ENCODE data around the gene CD34.
"Not testable (repeated sequence)": the region's sequence is repeated elsewhere in the genome, so short reads cannot be mapped to it uniquely, and the experiment has no call there.

Gene CD34

GRCh38 chr1:207937204-207937603 lies 26.3 kb upstream of the CD34 start:
- no peak overlapping the region for H3K27ac ChIP-seq (ENCODE audit: low read length)
- no peak overlapping the region for H3K4me2 ChIP-seq (ENCODE audit: low read length)
- TF ChIP-seq EZH2phosphoT487 (IDR thresholded peaks at IDR 0.05; ENCODE audit: low read depth), result no peak
- TF ChIP-seq CTCF (IDR thresholded peaks at IDR 0.05; ENCODE audit: low read depth, low read length), result no peak
- no peaks in the 10 kb centered on the region for H3K79me2 ChIP-seq (ENCODE audit: low read length)
- H3K4me1 ChIP-seq (ENCODE audit: low read length), result peaks cover 36% of the 10 kb centered on the region
- no peaks in the 10 kb centered on the region for H3K36me3 ChIP-seq (replicated peaks; ENCODE audit: low read depth, low read length)
- H3K9me3 ChIP-seq (ENCODE audit: insufficient read depth, low read length), result no peaks in the 10 kb centered on the region; the same call in 1 of the 2 replicates
- no peaks in the 10 kb centered on the region for H4K20me1 ChIP-seq (ENCODE audit: insufficient read depth, low read length)
- no peak overlapping the region for H3K4me3 ChIP-seq (ENCODE audit: low read length)
- no peak overlapping the region for H2AFZ ChIP-seq (ENCODE audit: low read depth, low read length)
- no peak overlapping the region for H3K9ac ChIP-seq (ENCODE audit: low read length)
- H3K27me3 ChIP-seq (ENCODE audit: low read depth, low read length), result no peaks in the 10 kb centered on the region

GRCh38 chr1:207935166-207935583 lies 24.2 kb upstream of the CD34 start:
- Histone ChIP-seq H3K4me1 (ENCODE audit: low read length) (peaks cover 29% of the 10 kb centered on the region), H4K20me1 (ENCODE audit: insufficient read depth, low read length) (no peaks in the 10 kb centered on the region), H3K27ac (ENCODE audit: low read length) (peak overlapping the region; percentile 28; the same call in 1 of the 2 replicates), H3K9ac (ENCODE audit: low read length) (no peak overlapping the region), H3K4me3 (ENCODE audit: low read length) (0 out of 2 replicates have a peak overlapping the region, but pooled peaks have one; percentile 5), H2AFZ (ENCODE audit: low read depth, low read length) (no peak overlapping the region), H3K9me3 (ENCODE audit: insufficient read depth, low read length) (no peaks in the 10 kb centered on the region; the same call in 1 of the 2 replicates), H3K79me2 (ENCODE audit: low read length) (no peaks in the 10 kb centered on the region), H3K27me3 (ENCODE audit: low read depth, low read length) (no peaks in the 10 kb centered on the region), H3K36me3 (replicated peaks; ENCODE audit: low read depth, low read length) (no peaks in the 10 kb centered on the region), H3K4me2 (ENCODE audit: low read length) (peak overlapping the region; percentile 34)
- TF ChIP-seq EZH2phosphoT487 (IDR thresholded peaks at IDR 0.05; ENCODE audit: low read depth) (no peak), CTCF (IDR thresholded peaks at IDR 0.05; ENCODE audit: low read depth, low read length) (no peak)

- H3K4me3 ChIP-seq (ENCODE audit: low read length), result no peak overlapping the region
- H4K20me1 ChIP-seq (ENCODE audit: insufficient read depth, low read length), result no peaks in the 10 kb centered on the region
- no peak overlapping the region for H2AFZ ChIP-seq (ENCODE audit: low read depth, low read length)
- no peaks in the 10 kb centered on the region for H3K36me3 ChIP-seq (replicated peaks; ENCODE audit: low read depth, low read length)
- no peaks in the 10 kb centered on the region; the same call in 1 of the 2 replicates for H3K9me3 ChIP-seq (ENCODE audit: insufficient read depth, low read length)
- no peak overlapping the region for H3K27ac ChIP-seq (ENCODE audit: low read length)
- no peak overlapping the region for H3K9ac ChIP-seq (ENCODE audit: low read length)
- no peak overlapping the region for H3K4me2 ChIP-seq (ENCODE audit: low read length)
- TF ChIP-seq CTCF (IDR thresholded peaks at IDR 0.05; ENCODE audit: low read depth, low read length) (no peak), EZH2phosphoT487 (IDR thresholded peaks at IDR 0.05; ENCODE audit: low read depth) (no peak)
- no peaks in the 10 kb centered on the region for H3K27me3 ChIP-seq (ENCODE audit: low read depth, low read length)
- H3K79me2 ChIP-seq (ENCODE audit: low read length), result no peaks in the 10 kb centered on the region
- H3K4me1 ChIP-seq (ENCODE audit: low read length), result peaks cover 24% of the 10 kb centered on the region
Measured at GRCh38 chr1:207933205-207933800, 22.4 kb upstream of the CD34 start.

- H3K9me3 ChIP-seq (ENCODE audit: insufficient read depth, low read length), result no peaks in the 10 kb centered on the region
- no peak overlapping the region for H3K9ac ChIP-seq (ENCODE audit: low read length)
- no peak overlapping the region for H3K27ac ChIP-seq (ENCODE audit: low read length)
- H3K4me2 ChIP-seq (ENCODE audit: low read length), result no peak overlapping the region
- H3K4me3 ChIP-seq (ENCODE audit: low read length), result no peak overlapping the region
- TF ChIP-seq CTCF (IDR thresholded peaks at IDR 0.05; ENCODE audit: low read depth, low read length) (no peak), EZH2phosphoT487 (IDR thresholded peaks at IDR 0.05; ENCODE audit: low read depth) (no peak)
- H4K20me1 ChIP-seq (ENCODE audit: insufficient read depth, low read length), result no peaks in the 10 kb centered on the region
- H3K27me3 ChIP-seq (ENCODE audit: low read depth, low read length), result peaks cover 14% of the 10 kb centered on the region; the same call in 1 of the 2 replicates
- H3K79me2 ChIP-seq (ENCODE audit: low read length), result no peaks in the 10 kb centered on the region
- no peak overlapping the region for H2AFZ ChIP-seq (ENCODE audit: low read depth, low read length)
- no peaks in the 10 kb centered on the region for H3K36me3 ChIP-seq (replicated peaks; ENCODE audit: low read depth, low read length)
- H3K4me1 ChIP-seq (ENCODE audit: low read length), result peaks cover 34% of the 10 kb centered on the region
Measured at GRCh38 chr1:207926984-207927383, 16.1 kb upstream of the CD34 start.

- 0 out of 2 replicates have a peak overlapping the region, but pooled peaks have one; percentile 2 for H3K4me2 ChIP-seq (ENCODE audit: low read length)
- H3K79me2 ChIP-seq (ENCODE audit: low read length); H3K36me3 ChIP-seq (replicated peaks; ENCODE audit: low read depth, low read length); H3K9ac ChIP-seq (ENCODE audit: low read length); H3K9me3 ChIP-seq (ENCODE audit: insufficient read depth, low read length); H2AFZ ChIP-seq (ENCODE audit: low read depth, low read length); H3K27ac ChIP-seq (ENCODE audit: low read length); H3K4me3 ChIP-seq (ENCODE audit: low read length); H4K20me1 ChIP-seq (ENCODE audit: insufficient read depth, low read length): not testable (repeated sequence)
- H3K4me1 ChIP-seq (ENCODE audit: low read length), result peaks cover 34% of the 10 kb centered on the region
- peaks cover 18% of the 10 kb centered on the region for H3K27me3 ChIP-seq (ENCODE audit: low read depth, low read length)
Measured at GRCh38 chr1:207925969-207926368, 15.0 kb upstream of the CD34 start.
